GM12878 (cell line): ENCODE measurements around the gene CRYGN. TPM values are rescaled to one million over a fixed set of nuclear protein-coding genes. Genes with fewer than 3 reads are reported as not detected.

ENCODE experiments used
- ATAC-seq: fragments of 200-7000 bp; cut with Tn5 transposase; 3 replicates; pipeline ENCODE4 v1.9.1; 2020; ENCODE audit warnings: mild to moderate bottlenecking, moderate library complexity
- BruUV-seq: library from RNA; stranded (reverse); fragments of 400-500 nt; replicated peaks from 2 replicates; lab custom pipeline; 2021; lab: Mats Ljungman, UMichigan
- CTCF ChIA-PET: fragments of 300-600 bp; sonication (Branson Sonifier 250); formaldehyde crosslinking; extraction: SDS; loops from one replicate; lab custom pipeline; 2021; ENCODE audit warnings: inconsistent platforms; lab: Yijun Ruan, JAX
- POLR2A ChIA-PET: fragments of 350-600 bp; formaldehyde crosslinking; extraction: SDS; loops from one replicate; lab custom pipeline; 2021; ENCODE audit warnings: inconsistent platforms; lab: Charles Lee
- RAD21 ChIA-PET: fragments of 300-600 bp; sonication (Branson Sonifier 250); formaldehyde crosslinking; loops from one replicate; lab custom pipeline; 2023; ENCODE audit warnings: antibody characterized with exemption; ENCODE audit not compliant: unreplicated experiment; lab: Charles Lee
- SMC1A ChIA-PET: fragments of 300-600 bp; sonication (Branson Sonifier 250); formaldehyde crosslinking; loops from one replicate; lab custom pipeline; 2023; ENCODE audit not compliant: unreplicated experiment, uncharacterized antibody; lab: Charles Lee
- DNase-seq: peaks from one replicate; pipeline ENCODE4 v3.0.0-alpha.2; 2011; ENCODE audit warnings: low read depth, low spot score
- FAIRE-seq: peaks from 3 replicates; lab custom pipeline; 2011; peaks lifted over from hg19 to GRCh38; lab: Jason Lieb, UNC
- H2AFZ ChIP-seq: 2 replicates; pipeline ENCODE4 v1.6.0; 2011; ENCODE audit warnings: low read depth, low read length, control low read depth; ENCODE audit not compliant: control insufficient read depth
- H3K27ac ChIP-seq: 2 replicates; pipeline ENCODE4 v1.5.1; 2011; ENCODE audit warnings: control low read depth; ENCODE audit not compliant: control insufficient read depth, insufficient read depth
- H3K27me3 ChIP-seq, 2 experiments: replicated peaks in 1 of 2; 2 replicates each; pipeline versions ENCODE4 v1.6.0 to v1.6.1; 2011; ENCODE audit warnings: low read length in 1 of 2; ENCODE audit not compliant: control insufficient read depth in 2 of 2, insufficient read depth in 2 of 2
- H3K36me3 ChIP-seq, 2 experiments: 2 replicates each; pipeline ENCODE4 v1.5.1; 2011; ENCODE audit warnings: low read length in 1 of 2; ENCODE audit not compliant: control insufficient read depth in 2 of 2, insufficient read depth in 2 of 2
- H3K4me1 ChIP-seq: 2 replicates; pipeline ENCODE4 v1.6.1; 2011; ENCODE audit warnings: mild to moderate bottlenecking, low read length, moderate library complexity, mixed read lengths; ENCODE audit not compliant: control insufficient read depth, insufficient read depth
- H3K4me2 ChIP-seq: 2 replicates; pipeline ENCODE4 v1.6.0; 2011; ENCODE audit warnings: control low read depth; ENCODE audit not compliant: control insufficient read depth, insufficient read depth
- H3K4me3 ChIP-seq: fragments of 200-600 bp; sonication (generic); 2 replicates; pipeline ENCODE4 v1.5.1; 2016
- H3K79me2 ChIP-seq: 2 replicates; pipeline ENCODE4 v1.6.0; 2011; ENCODE audit warnings: low read length; ENCODE audit not compliant: control insufficient read depth, insufficient read depth
- H3K9ac ChIP-seq: 2 replicates; pipeline ENCODE4 v1.8.0; 2011; ENCODE audit warnings: low read length, control low read depth, mixed read lengths; ENCODE audit not compliant: control insufficient read depth, insufficient read depth
- H3K9me3 ChIP-seq: replicated peaks from 3 replicates; pipeline ENCODE4 v1.5.1; 2011; ENCODE audit warnings: mild to moderate bottlenecking, low read length; ENCODE audit not compliant: control insufficient read depth, insufficient read depth
- H4K20me1 ChIP-seq: 2 replicates; pipeline ENCODE4 v1.6.0; 2011; ENCODE audit not compliant: control insufficient read depth, insufficient read depth
- HDGF ChIP-seq: fragments of 450-650 bp; IDR thresholded peaks from 2 replicates; pipeline ENCODE4 v1.6.1; 2016; ENCODE audit warnings: antibody characterized with exemption
- LARP7 ChIP-seq: fragments of 450-650 bp; IDR thresholded peaks from 2 replicates; pipeline ENCODE4 v1.6.1; 2017; ENCODE audit warnings: mild to moderate bottlenecking
- POLR2A ChIP-seq: IDR thresholded peaks from 2 replicates; pipeline ENCODE4 v1.6.1; 2011; ENCODE audit warnings: low read depth, mild to moderate bottlenecking, low read length
- RFX5 ChIP-seq: IDR thresholded peaks from 2 replicates; pipeline ENCODE4 v1.6.1; 2011; ENCODE audit warnings: low read depth, low read length, improper control_type of control experiment
- ZNF217 ChIP-seq: fragments of 450-650 bp; IDR thresholded peaks from 2 replicates; pipeline ENCODE4 v1.6.1; 2017; ENCODE audit warnings: antibody characterized with exemption, mild to moderate bottlenecking
- WGBS: methylation state at CpG from one replicate; pipeline ENCODE4 v1.1.6; 2016; ENCODE audit warnings: low lambda C conversion rate; ENCODE audit not compliant: insufficient replicate concordance, insufficient coverage; ENCODE audit errors: missing lambda C conversion rate; 5-methylcytosine and 5-hydroxymethylcytosine counted together
- in situ Hi-C: fragments of 300-500 bp; cut with MboI; formaldehyde crosslinking; loops from 9 replicates; pipeline ENCODE4 v1.14.3; 2018; ENCODE audit warnings: mixed read lengths
- intact Hi-C: fragments of 100-400 bp; cut with micrococcal nuclease; formaldehyde crosslinking; loops from one replicate; pipeline ENCODE4 v1.14.2; 2022; ENCODE audit not compliant: unreplicated experiment
- polyA plus RNA-seq, 11 experiments: library from polyadenylated mRNA; depleted of rRNA in 4 of 11; unstranded in 6 of 11; stranded (reverse) in 5 of 11; fragments of >200 nt; fragmentation: Nextera tagmentation in 4 of 11; fragmentation: Illumina TruSeq in 1 of 11; extraction: Ambion mirVana in 4 of 11; extraction: Trizol in 1 of 11; gene quantifications; 1 replicate in 1 of 11; 2 replicates in 10 of 11; pipeline versions ENCODE4 v1.2.1 to v1.2.3, GENCODE V29; 2011 to 2016; ENCODE audit warnings: inconsistent platforms in 2 of 11, missing spikeins in 2 of 11, low read depth in 1 of 11
- total RNA-seq, 4 experiments: library from RNA; depleted of rRNA in 3 of 4; stranded (reverse); fragments of >200 nt in 3 of 4; fragmentation: Illumina TruSeq in 1 of 4; extraction: Trizol in 1 of 4; gene quantifications; 2 replicates each; pipeline versions ENCODE4 v1.2.1 to v1.2.3, GENCODE V29; 2013 to 2021

The CRYGN gene
- total and polyA plus RNA-seq, 10 of the 15 experiments (the other 5 are each of a cell fraction or from before 2014, with no cell fraction given), result not detected

GRCh38 chr7:151460474-151460855 lies 20.5 kb upstream of the CRYGN start:
- intact Hi-C loops, result no loop called here
- no TSS peak for BruUV-seq
- DNase-seq (no peak), ATAC-seq (no peak), FAIRE-seq (no peak)
- CTCF ChIA-PET, result interaction anchor here (1.0 to 1.6 kb wide), 2 partner anchors 55 to 59 kb away, joined by 3 read pairs; partner anchors contain the start of gene RHEB
- in situ Hi-C loops, result no loop called here
- Histone ChIP-seq H2AFZ (no peak overlapping the region), H3K9ac (no peak overlapping the region), H3K36me3 (peaks cover 8 to 10% of the 10 kb centered on the region in 2 experiments), H3K27ac (no peak overlapping the region), H3K9me3 (peaks cover 15% of the 10 kb centered on the region; the same call in 2 of the 3 replicates), H3K4me2 (no peak overlapping the region), H3K4me3 (no peak overlapping the region), H3K27me3 (no peaks in the 10 kb centered on the region), H4K20me1 (no peaks in the 10 kb centered on the region), H3K4me1 (no peaks in the 10 kb centered on the region), H3K79me2 (no peaks in the 10 kb centered on the region)
- RAD21 ChIA-PET, result no interaction called here
- SMC1A ChIA-PET, result interaction anchor here (1.1 kb wide), 1 partner anchor 11 kb away, joined by 3 read pairs; no protein-coding TSS in a partner anchor
- POLR2A ChIA-PET, result no interaction called here
- TF ChIP-seq RFX5 (no peak), HDGF (no peak), POLR2A (0 out of 2 replicates have a peak, but pooled peaks have one; percentile 25)
- WGBS, result 81% methylated on average over 10 of the region's 10 CpGs

- RAD21 ChIA-PET, result no interaction called here
- Histone ChIP-seq H4K20me1 (no peaks in the 10 kb centered on the region), H2AFZ (no peak overlapping the region), H3K4me3 (no peak overlapping the region), H3K9ac (no peak overlapping the region), H3K36me3 (peaks cover 5 to 6% of the 10 kb centered on the region in 2 experiments; a peak in 3 of 4 replicates), H3K4me1 (no peaks in the 10 kb centered on the region), H3K79me2 (no peaks in the 10 kb centered on the region), H3K27ac (no peak overlapping the region), H3K9me3 (peaks cover 12% of the 10 kb centered on the region; the same call in 2 of the 3 replicates), H3K27me3 (no peaks in the 10 kb centered on the region), H3K4me2 (no peak overlapping the region)
- DNase-seq (no peak), ATAC-seq (no peak), FAIRE-seq (no peak)
- SMC1A ChIA-PET, result no interaction called here
- CTCF ChIA-PET, result interaction anchor here (1.6 kb wide), 1 partner anchor 56 kb away, joined by 3 read pairs; no protein-coding TSS in a partner anchor
- in situ Hi-C loops, result no loop called here
- POLR2A ChIA-PET, result interaction anchor here (0.6 kb wide), 1 partner anchor 16 kb away, joined by 4 read pairs; no protein-coding TSS in a partner anchor
- TF ChIP-seq ZNF217, result no peak
- no peak for TF ChIP-seq LARP7
- intact Hi-C loops, result no loop called here
- no TSS peak for BruUV-seq
- WGBS, result 69% methylated on average over 25 of the region's 25 CpGs
Measured at GRCh38 chr7:151459726-151460473, 20.0 kb upstream of the CRYGN start.
